Mesenchymal stem cell (in vitro differentiated cells and primary cell): Measurements from ENCODE around the gene KNOP1.
A peak's percentile ranks its signal among the peaks of the same experiment; 100 is the strongest.

Source experiments
- DNase-seq: peaks from one replicate; pipeline ENCODE4 v3.0.0-alpha.2; 2013
- H2AFZ ChIP-seq: one replicate; pipeline ENCODE4 v1.6.1; 2013; ENCODE audit warnings: low read depth, mild to moderate bottlenecking, control low read depth, inconsistent platforms, low read length, moderate library complexity
- H2AK5ac ChIP-seq: 2 replicates; pipeline ENCODE4 v1.6.1; 2013; ENCODE audit warnings: low read length, moderate library complexity, mild to moderate bottlenecking, inconsistent platforms; ENCODE audit not compliant: severe bottlenecking
- H2BK120ac ChIP-seq: one replicate; pipeline ENCODE4 v1.6.1; 2013; ENCODE audit warnings: low read depth, mild to moderate bottlenecking, inconsistent platforms, low read length, moderate library complexity
- H2BK12ac ChIP-seq, 2 experiments: one replicate each; pipeline ENCODE4 v1.6.1; 2013; ENCODE audit warnings: inconsistent platforms in 2 of 2, low read length in 2 of 2, mild to moderate bottlenecking in 2 of 2, moderate library complexity in 2 of 2, control low read depth in 1 of 2
- H2BK15ac ChIP-seq: one replicate; pipeline ENCODE4 v1.6.1; 2013; ENCODE audit warnings: mild to moderate bottlenecking, low read depth, inconsistent platforms; ENCODE audit not compliant: poor library complexity, severe bottlenecking
- H2BK5ac ChIP-seq: 2 replicates; pipeline ENCODE4 v1.6.1; 2013; ENCODE audit warnings: low read depth, mild to moderate bottlenecking, low read length, control low read depth, inconsistent platforms; ENCODE audit not compliant: poor library complexity, severe bottlenecking
- H3K14ac ChIP-seq, 2 experiments: one replicate each; pipeline ENCODE4 v1.6.1; 2013; ENCODE audit warnings: inconsistent platforms in 2 of 2, low read length in 2 of 2, control low read depth in 1 of 2, mild to moderate bottlenecking in 1 of 2, moderate library complexity in 1 of 2
- H3K18ac ChIP-seq, 2 experiments: one replicate each; pipeline ENCODE4 v1.6.1; 2013; ENCODE audit warnings: inconsistent platforms in 2 of 2, low read length in 2 of 2, control low read depth in 1 of 2, low read depth in 1 of 2, mild to moderate bottlenecking in 1 of 2
- H3K23ac ChIP-seq, 2 experiments: one replicate each; pipeline ENCODE4 v1.6.1; 2013; ENCODE audit warnings: inconsistent platforms in 2 of 2, low read length in 2 of 2, mild to moderate bottlenecking in 2 of 2, moderate library complexity in 2 of 2, control low read depth in 1 of 2
- H3K27ac ChIP-seq: 2 replicates; pipeline ENCODE4 v1.5.1; 2013; ENCODE audit warnings: mild to moderate bottlenecking, moderate library complexity, low read length, control low read depth, inconsistent platforms; ENCODE audit not compliant: poor library complexity, severe bottlenecking
- H3K27me3 ChIP-seq, 2 experiments: 2 replicates each; pipeline versions ENCODE4 v1.6.1 to v1.7.0; 2013; ENCODE audit warnings: low read length in 2 of 2, mild to moderate bottlenecking in 2 of 2, moderate library complexity in 2 of 2, control low read depth in 1 of 2, inconsistent platforms in 1 of 2; ENCODE audit not compliant: control insufficient read depth in 1 of 2, insufficient read depth in 1 of 2
- H3K36me3 ChIP-seq, 2 experiments: 2 replicates each; pipeline versions ENCODE4 v1.6.1 to v1.7.0; 2013; ENCODE audit warnings: low read length in 2 of 2, control low read depth in 1 of 2, inconsistent platforms in 1 of 2, low read depth in 1 of 2, mild to moderate bottlenecking in 1 of 2; ENCODE audit not compliant: insufficient read depth in 2 of 2, control insufficient read depth in 1 of 2
- H3K4ac ChIP-seq, 2 experiments: one replicate each; pipeline ENCODE4 v1.6.1; 2013; ENCODE audit warnings: inconsistent platforms in 2 of 2, low read length in 2 of 2, mild to moderate bottlenecking in 2 of 2, moderate library complexity in 2 of 2, control low read depth in 1 of 2, low read depth in 1 of 2
- H3K4me1 ChIP-seq: 2 replicates; pipeline ENCODE4 v1.6.1; 2013; ENCODE audit warnings: low read depth, low read length, control low read depth; ENCODE audit not compliant: control insufficient read depth, insufficient read depth
- H3K4me2 ChIP-seq: 2 replicates; pipeline ENCODE4 v1.6.1; 2013; ENCODE audit warnings: low read length, mild to moderate bottlenecking, inconsistent platforms; ENCODE audit not compliant: poor library complexity, severe bottlenecking
- H3K4me3 ChIP-seq, 2 experiments: 2 replicates each; pipeline versions ENCODE4 v1.5.1 to v1.7.0; 2013; ENCODE audit warnings: low read length in 2 of 2, mild to moderate bottlenecking in 2 of 2, control low read depth in 1 of 2, low read depth in 1 of 2; ENCODE audit not compliant: insufficient read depth in 1 of 2
- H3K79me1 ChIP-seq: replicated peaks from 2 replicates; pipeline ENCODE4 v1.6.1; 2013; ENCODE audit warnings: mild to moderate bottlenecking, control low read depth, low read length, inconsistent platforms; ENCODE audit not compliant: poor library complexity, severe bottlenecking
- H3K9ac ChIP-seq: 2 replicates; pipeline ENCODE4 v1.7.0; 2013; ENCODE audit warnings: mild to moderate bottlenecking, low read length, moderate library complexity
- H3K9me3 ChIP-seq: 2 replicates; pipeline ENCODE4 v1.7.0; 2013; ENCODE audit warnings: mild to moderate bottlenecking, low read length; ENCODE audit not compliant: control insufficient read depth
- H4K8ac ChIP-seq: one replicate; pipeline ENCODE4 v1.6.1; 2013; ENCODE audit warnings: inconsistent platforms, mild to moderate bottlenecking, low read length, moderate library complexity
- H4K91ac ChIP-seq: one replicate; pipeline ENCODE4 v1.6.1; 2013; ENCODE audit warnings: mild to moderate bottlenecking, low read length, inconsistent platforms
- WGBS: methylation state at CpG from one replicate; pipeline ENCODE4 v1.1.7; 2013; ENCODE audit warnings: mixed read lengths; 5-methylcytosine and 5-hydroxymethylcytosine counted together

The KNOP1 gene

GRCh38 chr16:19755268-19755667 lies 37.2 kb upstream of the KNOP1 start:
- Histone ChIP-seq H3K79me1 (peaks cover 3% of the 10 kb centered on the region), H3K27ac (no peak overlapping the region), H2AK5ac (peak overlapping the region; percentile 83), H2BK5ac (no peak overlapping the region), H2BK12ac (no peak overlapping the region), H4K91ac (no peak overlapping the region), H2AFZ (no peak overlapping the region), H3K36me3 (no peaks in the 10 kb centered on the region), H3K27me3 (no peaks in the 10 kb centered on the region), H2BK120ac (no peak overlapping the region), H3K4me2 (no peak overlapping the region), H3K9ac (no peak overlapping the region), H2BK15ac (no peak overlapping the region), H3K4ac (no peak overlapping the region), H4K8ac (no peak overlapping the region), H3K14ac (no peak overlapping the region), H3K4me3 (no peak overlapping the region), H3K9me3 (no peaks in the 10 kb centered on the region), H3K4me1 (peaks cover 17% of the 10 kb centered on the region), H3K23ac (no peak overlapping the region), H3K18ac (no peak overlapping the region)
- no peak for DNase-seq
- WGBS: 99% methylated on average over 3 of the region's 3 CpGs

GRCh38 chr16:19754644-19755036 lies 36.6 kb upstream of the KNOP1 start:
- Histone ChIP-seq H3K4me3 (no peak overlapping the region), H3K9ac (peak overlapping the region; percentile 57), H3K23ac (no peak overlapping the region), H4K8ac (no peak overlapping the region), H2BK15ac (no peak overlapping the region), H2AK5ac (no peak overlapping the region), H3K14ac (no peak overlapping the region), H3K18ac (no peak overlapping the region), H3K4ac (no peak overlapping the region), H2BK5ac (no peak overlapping the region), H3K9me3 (no peaks in the 10 kb centered on the region), H3K79me1 (peaks cover 3% of the 10 kb centered on the region), H3K4me2 (no peak overlapping the region), H2AFZ (no peak overlapping the region), H2BK12ac (no peak overlapping the region), H2BK120ac (no peak overlapping the region), H4K91ac (no peak overlapping the region), H3K4me1 (peaks cover 18% of the 10 kb centered on the region), H3K27ac (peak overlapping the region; percentile 59), H3K36me3 (no peaks in the 10 kb centered on the region), H3K27me3 (no peaks in the 10 kb centered on the region)
- 93% methylated on average over 1 of the region's 1 CpG for WGBS
- no peak for DNase-seq

- Histone ChIP-seq H3K4me2 (no peak overlapping the region), H2AFZ (no peak overlapping the region), H2AK5ac (peak overlapping the region; percentile 97), H3K4me1 (peaks cover 21% of the 10 kb centered on the region), H2BK12ac (no peak overlapping the region), H3K23ac (peak overlapping the region in 1 of 2 experiments; percentile 32), H3K14ac (no peak overlapping the region), H3K4ac (no peak overlapping the region), H3K4me3 (no peak overlapping the region), H3K27me3 (no peaks in the 10 kb centered on the region), H3K18ac (no peak overlapping the region), H4K91ac (no peak overlapping the region), H3K27ac (peak overlapping the region; percentile 79), H3K9ac (peak overlapping the region; percentile 57), H4K8ac (no peak overlapping the region), H2BK120ac (no peak overlapping the region), H2BK15ac (no peak overlapping the region), H2BK5ac (no peak overlapping the region), H3K9me3 (no peaks in the 10 kb centered on the region), H3K79me1 (peaks cover 3% of the 10 kb centered on the region), H3K36me3 (no peaks in the 10 kb centered on the region)
- peak; percentile 17 for DNase-seq
- 87% methylated on average over 10 of the region's 12 CpGs for WGBS
These were observed 36.0 kb upstream of the KNOP1 start for GRCh38 chr16:19753815-19754643.

- Histone ChIP-seq H2BK15ac (no peak overlapping the region), H4K91ac (no peak overlapping the region), H2BK120ac (no peak overlapping the region), H3K27ac (peak overlapping the region; percentile 81), H3K36me3 (no peaks in the 10 kb centered on the region), H3K9me3 (no peaks in the 10 kb centered on the region), H3K79me1 (peaks cover 3% of the 10 kb centered on the region), H2AK5ac (peak overlapping the region; percentile 5), H3K4ac (no peak overlapping the region), H2BK5ac (no peak overlapping the region), H3K9ac (no peak overlapping the region), H2BK12ac (no peak overlapping the region), H3K18ac (no peak overlapping the region), H4K8ac (no peak overlapping the region), H3K4me3 (no peak overlapping the region), H3K27me3 (no peaks in the 10 kb centered on the region), H3K4me2 (no peak overlapping the region), H3K4me1 (peaks cover 18% of the 10 kb centered on the region), H3K23ac (no peak overlapping the region), H3K14ac (no peak overlapping the region), H2AFZ (no peak overlapping the region)
- WGBS: 87% methylated on average over 4 of the region's 6 CpGs
- no peak for DNase-seq
These were observed 33.7 kb upstream of the KNOP1 start for GRCh38 chr16:19751478-19752385.
